GM18502 (cell line): ENCODE data around the gene DGKG.

Experiments
- ATAC-seq: cut with Tn5 transposase; IDR thresholded peaks from one replicate; pipeline ENCODE4 v1.9.1; 2021; ENCODE audit warnings: mild to moderate bottlenecking; ENCODE audit not compliant: unreplicated experiment, poor library complexity

DGKG gene

GRCh38 chr3:186152361-186152798, 209.7 kb downstream of the DGKG start:
- ATAC-seq = peak; percentile 32

- ATAC-seq = no peak
These were observed 210.7 kb downstream of the DGKG start for GRCh38 chr3:186151077-186151971.

DNA sequence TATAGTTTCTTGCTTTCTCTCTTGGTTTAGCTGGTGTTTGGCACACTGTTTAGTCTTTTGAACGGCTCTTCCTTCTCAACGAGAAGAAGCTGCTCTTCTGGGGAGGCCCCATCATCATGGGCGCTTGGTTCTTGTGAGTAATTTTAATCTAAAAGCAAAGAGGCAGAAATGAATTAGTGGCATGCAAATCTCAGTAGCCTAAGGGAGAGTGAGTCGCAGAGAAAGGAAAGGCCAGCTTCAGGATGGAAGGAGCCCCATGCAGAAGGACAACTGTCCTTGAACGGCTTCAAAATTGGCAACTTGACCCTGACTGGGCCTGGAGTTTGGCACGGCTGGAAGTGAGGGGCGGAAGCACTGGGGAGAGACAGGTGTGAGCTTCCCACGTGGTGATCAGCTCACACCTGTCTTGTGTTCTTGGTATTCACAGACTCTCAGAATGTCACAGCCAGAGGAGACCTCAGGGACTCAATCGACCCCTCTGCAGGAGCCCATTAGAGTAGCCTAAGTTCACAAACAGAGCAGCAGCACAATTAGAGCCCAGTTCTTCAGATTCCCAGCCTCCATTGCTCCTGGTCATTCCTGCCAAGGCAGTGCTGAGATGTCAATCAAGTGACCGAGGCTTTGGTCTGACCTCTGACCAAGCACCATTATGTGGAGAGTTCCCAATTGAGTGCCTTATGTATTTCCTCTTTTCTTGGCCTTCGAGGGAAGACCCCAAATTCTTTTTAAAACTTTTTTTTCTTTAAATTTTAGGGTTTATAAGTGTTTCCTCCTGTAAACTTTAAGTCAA, 211.8 kb downstream of the DGKG start:
- ATAC-seq = no peak

GRCh38 chr3:186149319-186149960, 212.6 kb downstream of the DGKG start:
- no peak for ATAC-seq

GRCh38 chr3:186144257-186144656, 217.8 kb downstream of the DGKG start:
- no peak for ATAC-seq

DNA sequence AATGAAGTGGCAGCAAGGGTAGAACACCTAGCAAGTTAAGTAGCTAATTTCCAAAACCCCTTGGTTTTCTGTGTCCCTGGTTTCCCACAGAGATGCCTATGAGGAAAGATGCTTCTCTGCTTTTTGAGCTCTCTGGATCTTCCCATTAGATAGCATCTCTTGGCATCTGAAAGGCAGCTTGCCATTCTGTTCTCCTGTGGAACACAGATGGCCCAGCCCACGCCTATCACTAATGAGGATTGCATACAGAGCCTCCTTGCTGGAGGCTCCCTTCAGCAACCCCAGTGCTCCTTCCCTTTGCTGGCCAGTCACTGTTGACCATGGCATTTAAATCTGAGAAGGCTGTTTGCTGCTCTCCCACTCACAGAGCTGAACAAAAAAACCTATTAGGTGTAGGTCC, 218.8 kb downstream of the DGKG start:
- no peak for ATAC-seq

DNA sequence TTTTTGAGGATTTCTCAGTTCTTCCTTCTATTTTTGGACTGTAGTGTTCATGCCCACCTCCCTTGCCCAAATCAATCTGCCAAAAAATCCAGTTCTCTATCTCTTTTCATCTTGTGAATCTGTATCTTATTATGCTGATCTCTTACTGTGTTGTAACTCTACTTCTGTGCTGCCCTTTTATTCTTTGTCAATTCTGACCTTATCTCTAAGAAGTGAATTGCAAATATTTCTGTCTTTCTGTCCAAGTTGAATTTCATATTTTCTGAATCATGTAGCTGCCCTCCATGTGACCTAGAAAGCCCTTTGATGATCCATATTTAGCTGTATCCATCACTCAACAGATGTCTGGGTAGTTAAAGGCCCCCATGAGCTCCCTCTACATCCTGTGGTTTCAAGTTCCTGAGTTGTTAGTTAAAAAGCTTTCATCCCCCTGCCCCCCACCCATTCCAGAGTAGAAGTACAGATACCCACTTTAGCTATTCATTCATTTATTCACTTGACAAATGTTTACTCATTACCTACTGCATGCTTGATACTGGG, 219.6 kb downstream of the DGKG start:
- no peak for ATAC-seq

GRCh38 chr3:186141790-186142189, 220.2 kb downstream of the DGKG start:
- no peak for ATAC-seq

- no peak for ATAC-seq
These were observed 223.6 kb downstream of the DGKG start for GRCh38 chr3:186138272-186138981.

GRCh38 chr3:186137051-186137685, 224.9 kb downstream of the DGKG start:
- no peak for ATAC-seq

DNA sequence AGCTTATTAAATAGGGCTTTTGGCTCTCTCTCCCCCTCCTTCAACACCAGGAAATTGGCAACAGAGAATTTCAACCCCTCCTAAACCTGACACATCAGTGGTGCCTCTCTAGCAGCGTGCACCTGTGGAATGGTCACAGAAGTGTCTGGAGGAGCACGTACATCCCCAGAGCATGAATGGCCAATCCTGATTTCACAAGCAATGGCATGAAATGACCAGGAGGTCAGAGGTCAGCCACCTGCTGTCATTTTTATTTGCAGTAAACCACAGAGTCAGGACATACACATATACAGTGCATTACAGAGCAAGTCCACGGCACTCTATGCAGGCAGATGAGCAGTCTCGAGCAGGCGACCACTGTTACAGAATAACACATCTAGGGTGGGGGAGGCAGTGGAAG, 228.1 kb downstream of the DGKG start:
- no peak for ATAC-seq

- ATAC-seq = no peak
These were observed 229.5 kb downstream of the DGKG start for GRCh38 chr3:186132487-186132886.

DNA sequence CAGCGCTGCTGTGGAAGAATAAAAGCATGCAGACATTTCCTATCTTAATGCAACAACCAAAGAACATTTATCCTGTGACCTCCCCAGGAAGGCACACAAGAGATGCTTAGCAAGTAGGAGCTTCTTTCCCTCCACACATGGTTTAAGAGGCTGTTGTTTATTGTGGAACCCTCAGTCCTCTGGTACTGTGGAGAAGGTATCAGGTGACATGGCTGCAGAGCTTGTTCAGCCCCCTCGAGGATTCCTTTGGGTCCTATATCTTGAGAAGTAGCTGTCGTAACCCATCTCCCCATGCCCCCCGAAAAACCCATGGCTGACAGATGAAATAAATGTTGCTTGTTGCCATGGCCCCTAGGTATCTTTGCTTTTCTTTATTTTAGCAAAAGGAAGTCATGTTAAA, 232.8 kb downstream of the DGKG start:
- ATAC-seq = no peak

GRCh38 chr3:186128158-186128557, 233.9 kb downstream of the DGKG start:
- ATAC-seq = no peak

DNA sequence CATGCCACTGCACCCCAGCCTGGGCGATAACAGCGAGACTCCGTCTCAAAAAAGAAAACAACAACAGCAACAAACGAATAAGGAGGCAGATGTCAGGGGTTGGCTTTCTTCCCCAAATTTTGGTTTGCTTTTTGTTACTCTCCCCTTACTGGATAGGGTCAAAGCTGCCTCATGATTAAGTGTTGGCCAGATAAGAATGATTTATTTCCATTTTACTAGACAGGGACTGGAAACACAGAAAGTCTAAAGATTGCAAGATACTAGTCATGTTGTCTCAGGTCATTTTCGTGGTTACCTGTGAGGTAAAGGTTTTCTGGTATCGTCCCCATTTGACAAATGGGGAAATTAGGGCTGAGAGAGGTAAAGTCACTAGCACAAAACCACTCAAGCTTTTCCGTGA, 234.6 kb downstream of the DGKG start:
- ATAC-seq = no peak

DNA sequence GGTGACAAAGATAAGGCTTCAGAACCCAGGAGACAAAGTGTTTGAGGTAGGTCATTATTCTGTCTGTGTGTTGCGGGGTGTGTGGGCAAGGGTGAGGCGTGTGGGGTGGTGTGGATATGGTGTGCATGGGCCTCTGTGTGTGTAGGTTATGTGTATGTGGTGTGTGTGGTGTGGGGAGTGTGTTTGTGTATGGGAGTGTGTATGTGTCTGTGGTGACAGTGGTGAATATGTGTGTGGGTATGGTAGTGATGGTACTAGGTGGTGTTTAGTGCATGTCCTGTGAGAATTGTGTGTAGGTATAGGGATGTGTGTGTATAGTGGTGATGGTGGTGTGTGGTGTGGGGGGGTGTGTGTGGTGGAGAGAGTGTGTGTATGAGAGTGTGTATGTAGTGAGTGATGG, 236.9 kb downstream of the DGKG start:
- ATAC-seq = no peak

GRCh38 chr3:186124592-186124991, 237.4 kb downstream of the DGKG start:
- no peak for ATAC-seq

DNA sequence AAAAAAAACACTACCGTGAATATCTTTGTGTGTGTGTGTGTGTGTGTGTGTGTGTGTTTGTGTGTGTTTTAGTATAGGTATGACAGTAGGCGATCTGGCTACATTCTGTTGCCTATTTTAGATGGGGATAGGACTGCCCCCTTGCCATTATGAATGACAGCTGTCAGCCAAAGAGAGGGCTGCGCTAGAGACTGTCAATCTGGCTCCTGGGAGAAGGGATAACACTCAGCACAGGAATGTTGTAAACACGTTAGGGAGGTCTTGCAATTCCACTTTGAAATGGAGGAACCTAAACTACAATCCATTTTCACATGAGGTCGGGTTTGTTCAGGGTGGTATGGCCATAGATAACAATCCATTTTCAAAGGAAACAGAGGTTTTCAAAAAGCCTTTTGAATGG, 239.0 kb downstream of the DGKG start:
- no peak for ATAC-seq

GRCh38 chr3:186121968-186122367, 240.1 kb downstream of the DGKG start:
- no peak for ATAC-seq

DNA sequence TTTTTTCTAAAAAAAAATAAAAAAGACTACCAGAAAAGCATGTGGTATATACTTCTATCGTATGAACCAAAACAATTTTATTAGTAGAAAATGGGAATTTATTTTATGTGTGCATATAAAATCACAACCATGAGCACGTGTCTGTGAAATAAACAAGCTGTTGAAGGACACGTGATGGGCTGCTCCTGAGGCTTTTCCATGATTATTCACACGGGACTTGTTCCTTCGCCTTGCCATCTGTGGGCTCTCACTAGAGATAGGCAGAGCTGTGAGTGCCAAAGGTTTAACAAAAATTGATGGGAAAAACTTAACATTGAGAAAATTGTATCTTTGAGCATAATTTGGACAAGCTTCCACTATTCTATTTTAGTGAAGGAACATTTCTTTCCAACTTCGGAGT, 240.8 kb downstream of the DGKG start:
- no peak for ATAC-seq
